Type B pancreatic cell (in vitro differentiated cells): Measurements from ENCODE around the gene TXNDC15. TPM values are rescaled to one million over a fixed set of nuclear protein-coding genes. Genes with fewer than 3 reads are reported as not detected.
A peak's percentile ranks its signal among the peaks of the same experiment; 100 is the strongest.

Experiments used
- DNase-seq: peaks from one replicate; pipeline ENCODE4 v3.0.0; 2021; ENCODE audit warnings: mixed read lengths; ENCODE audit not compliant: unreplicated experiment; ENCODE audit errors: extremely low spot score
- H3K27ac Mint-ChIP-seq: 2 replicates; pipeline ENCODE4 v1.8.0; 2021; ENCODE audit warnings: mild to moderate bottlenecking, mixed read lengths
- H3K27me3 Mint-ChIP-seq: 2 replicates; pipeline ENCODE4 v1.8.0; 2021; ENCODE audit warnings: mixed read lengths
- H3K36me3 Mint-ChIP-seq: 2 replicates; pipeline ENCODE4 v1.8.0; 2021; ENCODE audit warnings: mixed read lengths
- H3K4me1 Mint-ChIP-seq: one replicate; pipeline ENCODE4 v1.8.0; 2021; ENCODE audit warnings: mixed read lengths; ENCODE audit not compliant: unreplicated experiment
- H3K4me3 Mint-ChIP-seq: 2 replicates; pipeline ENCODE4 v1.8.0; 2021; ENCODE audit warnings: mild to moderate bottlenecking, mixed read lengths
- H3K9me3 Mint-ChIP-seq: 2 replicates; pipeline ENCODE4 v1.8.0; 2021; ENCODE audit warnings: mixed read lengths
- long read RNA-seq: library from polyadenylated mRNA; unstranded; transcript quantifications from one replicate; pipeline ENCODE4 v2.0.0, GENCODE V29; 2020
- total RNA-seq: library from RNA; stranded (reverse); gene quantifications from 2 replicates; pipeline ENCODE4 v1.2.1, GENCODE V29; 2021; ENCODE audit warnings: low replicate concordance
- TF ChIP-seq, protein P1 (sequence below): fragments of 200-600 bp; sonication (generic); conservative IDR thresholded peaks from 2 replicates; pipeline ENCODE4 v1.5.0; 2021; ENCODE audit warnings: antibody characterized with exemption, mild to moderate bottlenecking

The TXNDC15 gene, protein sequence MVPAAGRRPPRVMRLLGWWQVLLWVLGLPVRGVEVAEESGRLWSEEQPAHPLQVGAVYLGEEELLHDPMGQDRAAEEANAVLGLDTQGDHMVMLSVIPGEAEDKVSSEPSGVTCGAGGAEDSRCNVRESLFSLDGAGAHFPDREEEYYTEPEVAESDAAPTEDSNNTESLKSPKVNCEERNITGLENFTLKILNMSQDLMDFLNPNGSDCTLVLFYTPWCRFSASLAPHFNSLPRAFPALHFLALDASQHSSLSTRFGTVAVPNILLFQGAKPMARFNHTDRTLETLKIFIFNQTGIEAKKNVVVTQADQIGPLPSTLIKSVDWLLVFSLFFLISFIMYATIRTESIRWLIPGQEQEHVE
- 37.1 and 41.3 TPM in 2 replicates for total RNA-seq
- long read RNA-seq, transcript TXNDC15-201 (5 exons, 3,548 nt): major isoform, 72 of 83 reads
- long read RNA-seq, partial matches to known transcripts: 0 of 83 reads
- long read RNA-seq, other reads (novel, unspliced or antisense): 10 of 83 reads

DNA sequence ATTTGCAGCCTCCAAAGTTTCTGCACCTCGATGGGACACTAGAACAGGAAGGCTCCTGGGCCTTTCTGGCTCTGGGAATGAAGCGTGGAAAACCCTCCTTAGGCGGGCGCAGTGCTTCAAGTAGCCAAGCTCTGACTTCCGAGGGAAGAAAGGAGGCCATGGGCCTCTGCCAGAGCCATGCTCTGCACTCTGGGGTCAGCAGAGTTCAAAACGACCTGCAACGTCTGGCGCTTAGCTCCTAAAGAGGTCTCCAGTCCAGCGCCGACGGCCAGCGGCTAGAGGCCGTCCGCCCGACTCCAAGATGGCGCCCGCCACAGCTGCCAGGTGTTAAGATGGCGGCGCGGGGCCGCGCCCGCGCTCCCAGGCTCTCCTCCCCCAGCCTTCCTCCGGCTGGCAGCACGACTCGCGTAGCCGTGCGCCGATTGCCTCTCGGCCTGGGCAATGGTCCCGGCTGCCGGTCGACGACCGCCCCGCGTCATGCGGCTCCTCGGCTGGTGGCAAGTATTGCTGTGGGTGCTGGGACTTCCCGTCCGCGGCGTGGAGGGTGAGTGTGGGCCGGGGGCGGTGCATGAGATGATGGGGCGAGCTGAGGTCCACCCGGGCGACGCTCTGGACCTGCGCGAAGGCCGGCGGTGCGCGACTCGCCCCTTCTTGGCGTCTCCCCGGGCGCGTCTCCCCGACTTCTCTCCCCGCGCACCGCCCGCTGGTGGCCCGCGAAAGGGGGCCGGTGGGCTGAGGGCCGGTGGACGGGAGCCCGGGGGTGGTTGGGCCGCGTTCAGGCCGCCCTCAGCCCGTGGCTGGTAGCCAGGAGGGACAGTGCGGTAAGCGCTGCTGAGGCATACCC lies at the start of gene TXNDC15:
Gene TXNDC15, plus strand, starts transcription at position 385 of the 844 bp plus-strand sequence. Its CDS starts 57 bp downstream, at position 442.
- Mint-ChIP-seq H3K9me3 (no peaks in the 10 kb centered on the region), H3K27me3 (no peaks in the 10 kb centered on the region), H3K4me3 (peak within 1 kb of the TSS; percentile 97), H3K27ac (peak within 1 kb of the TSS; percentile 89), H3K4me1 (peaks cover 20% of the 10 kb centered on the region), H3K36me3 (peaks cover 8% of the 10 kb centered on the region)
- DNase-seq: peak; percentile 90
- TF ChIP-seq, protein P1, sequence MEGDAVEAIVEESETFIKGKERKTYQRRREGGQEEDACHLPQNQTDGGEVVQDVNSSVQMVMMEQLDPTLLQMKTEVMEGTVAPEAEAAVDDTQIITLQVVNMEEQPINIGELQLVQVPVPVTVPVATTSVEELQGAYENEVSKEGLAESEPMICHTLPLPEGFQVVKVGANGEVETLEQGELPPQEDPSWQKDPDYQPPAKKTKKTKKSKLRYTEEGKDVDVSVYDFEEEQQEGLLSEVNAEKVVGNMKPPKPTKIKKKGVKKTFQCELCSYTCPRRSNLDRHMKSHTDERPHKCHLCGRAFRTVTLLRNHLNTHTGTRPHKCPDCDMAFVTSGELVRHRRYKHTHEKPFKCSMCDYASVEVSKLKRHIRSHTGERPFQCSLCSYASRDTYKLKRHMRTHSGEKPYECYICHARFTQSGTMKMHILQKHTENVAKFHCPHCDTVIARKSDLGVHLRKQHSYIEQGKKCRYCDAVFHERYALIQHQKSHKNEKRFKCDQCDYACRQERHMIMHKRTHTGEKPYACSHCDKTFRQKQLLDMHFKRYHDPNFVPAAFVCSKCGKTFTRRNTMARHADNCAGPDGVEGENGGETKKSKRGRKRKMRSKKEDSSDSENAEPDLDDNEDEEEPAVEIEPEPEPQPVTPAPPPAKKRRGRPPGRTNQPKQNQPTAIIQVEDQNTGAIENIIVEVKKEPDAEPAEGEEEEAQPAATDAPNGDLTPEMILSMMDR: no peak

DNA sequence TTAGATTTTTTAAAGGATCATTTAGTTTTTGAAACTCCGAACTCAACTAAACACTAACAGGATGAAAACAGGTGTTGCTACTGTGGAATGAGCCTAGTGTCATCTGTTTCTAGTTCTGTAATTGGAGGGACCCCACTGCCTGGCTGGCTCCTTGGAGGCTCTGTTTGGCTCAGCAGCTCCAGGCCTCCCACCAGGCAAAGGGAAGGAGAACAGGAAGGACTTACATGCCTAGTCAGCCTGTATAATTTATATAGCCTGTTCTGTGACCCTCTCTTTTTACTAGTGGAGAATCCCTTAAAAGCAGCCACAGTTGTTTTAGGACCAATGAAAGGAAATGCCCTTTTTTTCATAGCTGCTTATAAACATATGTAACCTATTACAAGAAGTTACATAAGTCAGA lies 49.5 kb upstream of the TXNDC15 start:
- H3K27ac Mint-ChIP-seq: no peak overlapping the region
- no peaks in the 10 kb centered on the region for H3K27me3 Mint-ChIP-seq
- H3K36me3 Mint-ChIP-seq: peaks cover 11% of the 10 kb centered on the region
- H3K9me3 Mint-ChIP-seq: no peaks in the 10 kb centered on the region
- H3K4me3 Mint-ChIP-seq: no peak overlapping the region
- no peak for DNase-seq
- no peaks in the 10 kb centered on the region for H3K4me1 Mint-ChIP-seq
- TF ChIP-seq, protein P1: no peak

DNA sequence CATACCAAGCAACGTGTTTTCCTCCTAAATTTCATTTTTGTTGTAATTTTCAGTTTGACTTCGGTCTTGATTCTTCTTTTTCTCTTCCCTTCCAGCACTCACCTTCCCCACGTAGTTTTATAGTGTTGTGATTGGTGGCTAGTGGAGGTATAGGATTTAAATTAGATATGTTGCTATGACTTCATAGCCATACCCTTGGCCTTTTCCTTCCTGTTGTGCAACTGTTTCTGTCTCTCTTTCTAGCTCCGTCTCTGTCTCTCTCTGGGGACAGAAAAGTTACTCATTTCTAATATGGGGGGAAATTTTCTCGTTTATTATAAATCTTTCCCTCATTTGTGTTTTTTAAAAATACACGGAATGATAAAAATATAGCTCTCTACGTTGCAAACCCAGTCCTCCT lies 49.0 kb upstream of the TXNDC15 start:
- no peak overlapping the region for H3K27ac Mint-ChIP-seq
- H3K4me3 Mint-ChIP-seq: no peak overlapping the region
- no peak for DNase-seq
- H3K9me3 Mint-ChIP-seq: no peaks in the 10 kb centered on the region
- no peaks in the 10 kb centered on the region for H3K27me3 Mint-ChIP-seq
- H3K4me1 Mint-ChIP-seq: no peaks in the 10 kb centered on the region
- peaks cover 11% of the 10 kb centered on the region for H3K36me3 Mint-ChIP-seq
- TF ChIP-seq, protein P1: no peak

DNA sequence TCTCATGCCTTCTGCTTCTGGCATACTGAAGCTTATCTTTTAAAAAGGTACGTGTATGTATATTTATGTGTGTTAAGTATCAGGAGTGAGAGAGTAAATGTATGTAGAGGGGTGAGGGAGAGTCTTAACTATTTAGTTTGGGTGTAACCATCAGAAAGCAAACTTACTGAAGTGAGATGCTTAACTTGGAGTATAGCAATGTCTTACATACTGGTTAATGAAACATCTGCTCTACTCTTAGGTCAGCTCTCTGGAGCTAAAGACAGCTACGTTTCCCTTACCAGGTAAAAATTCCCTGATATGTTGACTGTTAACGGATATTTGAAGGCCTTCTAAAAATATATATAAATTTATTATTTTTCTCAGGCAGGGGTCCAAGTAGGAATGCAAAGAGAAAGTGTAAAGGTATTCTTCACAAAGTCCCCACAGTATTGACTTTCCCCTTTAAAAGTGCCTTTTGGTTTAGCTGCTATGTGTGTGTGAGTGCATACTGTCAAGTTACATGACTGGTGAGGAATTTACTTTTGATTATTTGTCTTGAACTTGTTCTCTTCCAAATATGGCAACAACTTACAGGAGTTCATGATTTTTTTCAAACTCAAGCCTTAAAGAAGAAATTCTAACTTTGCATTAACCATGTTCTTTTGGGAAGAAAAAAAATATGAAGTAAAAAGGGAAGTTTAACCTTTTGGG lies 40.7 kb upstream of the TXNDC15 start:
- DNase-seq: no peak
- H3K9me3 Mint-ChIP-seq: no peaks in the 10 kb centered on the region
- H3K4me3 Mint-ChIP-seq: no peak overlapping the region
- TF ChIP-seq, protein P1: no peak
- H3K4me1 Mint-ChIP-seq: no peaks in the 10 kb centered on the region
- H3K36me3 Mint-ChIP-seq: peaks cover 15% of the 10 kb centered on the region
- H3K27ac Mint-ChIP-seq: peak overlapping the region; percentile 61
- no peaks in the 10 kb centered on the region for H3K27me3 Mint-ChIP-seq

DNA sequence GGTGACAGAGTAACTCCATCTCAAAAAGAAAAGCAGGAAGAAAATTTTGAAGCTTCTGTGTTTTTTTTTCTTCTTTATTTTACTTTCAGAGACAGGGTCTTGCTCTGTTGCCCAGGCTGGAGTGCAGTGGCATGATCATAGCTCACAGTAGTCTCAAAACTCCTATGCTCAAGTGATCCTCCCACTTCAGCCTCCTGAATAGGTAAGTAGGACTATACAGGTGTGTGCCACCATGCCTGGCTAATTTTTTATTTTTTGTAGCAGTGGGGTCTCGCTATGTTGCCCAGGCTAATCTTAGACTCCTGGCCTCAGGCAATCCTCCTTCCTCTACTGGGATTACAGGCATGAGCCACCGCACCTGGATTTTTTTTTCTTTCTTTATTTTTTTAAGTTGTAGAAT lies 38.5 kb upstream of the TXNDC15 start:
- DNase-seq: no peak
- TF ChIP-seq, protein P1: no peak
- Mint-ChIP-seq H3K36me3 (peaks cover 23% of the 10 kb centered on the region), H3K27ac (no peak overlapping the region), H3K4me3 (no peak overlapping the region), H3K4me1 (no peaks in the 10 kb centered on the region), H3K27me3 (no peaks in the 10 kb centered on the region), H3K9me3 (no peaks in the 10 kb centered on the region)
